Osteoblast (primary cell): ENCODE data around the gene CTU2. TPM values are rescaled to one million over a fixed set of nuclear protein-coding genes. Genes with fewer than 3 reads are reported as not detected.
A peak's percentile ranks its signal among the peaks of the same experiment; 100 is the strongest.

Experiments used
- DNase-seq: peaks from one replicate; pipeline ENCODE4 v3.0.0; 2011; ENCODE audit warnings: low spot score, mixed read lengths; ENCODE audit not compliant: insufficient read length; ENCODE audit errors: missing footprints
- H2AFZ ChIP-seq: 2 replicates; pipeline ENCODE4 v1.6.0; 2011; ENCODE audit warnings: mild to moderate bottlenecking, low read length
- H3K27ac ChIP-seq: 2 replicates; pipeline ENCODE4 v1.5.1; 2011; ENCODE audit warnings: mild to moderate bottlenecking, low read depth, low read length, moderate library complexity
- H3K27me3 ChIP-seq: 2 replicates; pipeline ENCODE4 v1.6.0; 2012; ENCODE audit warnings: mild to moderate bottlenecking, control low read depth, inconsistent platforms, low read length, moderate library complexity; ENCODE audit not compliant: insufficient read depth
- H3K36me3 ChIP-seq: 2 replicates; pipeline ENCODE4 v1.5.1; 2011; ENCODE audit warnings: mild to moderate bottlenecking, low read length, control low read depth, moderate library complexity; ENCODE audit not compliant: insufficient read depth
- H3K4me1 ChIP-seq: 2 replicates; pipeline ENCODE4 v1.5.1; 2011; ENCODE audit warnings: mild to moderate bottlenecking, low read length, control low read depth, moderate library complexity; ENCODE audit not compliant: insufficient read depth
- H3K4me2 ChIP-seq: 2 replicates; pipeline ENCODE4 v1.6.0; 2011; ENCODE audit warnings: mild to moderate bottlenecking, low read length; ENCODE audit not compliant: insufficient read depth
- H3K4me3 ChIP-seq: fragments of 200-600 bp; sonication (generic); 3 replicates; pipeline ENCODE4 v1.5.1; 2012; ENCODE audit warnings: mild to moderate bottlenecking, low read length, inconsistent platforms; ENCODE audit not compliant: insufficient read depth
- H3K79me2 ChIP-seq: 2 replicates; pipeline ENCODE4 v1.6.0; 2012; ENCODE audit warnings: mild to moderate bottlenecking, low read length, control low read depth, inconsistent platforms; ENCODE audit not compliant: insufficient read depth
- H3K9me3 ChIP-seq: 2 replicates; pipeline ENCODE4 v1.5.1; 2011; ENCODE audit warnings: low read depth, low read length, control low read depth
- H4K20me1 ChIP-seq: 2 replicates; pipeline ENCODE4 v1.6.0; 2012; ENCODE audit warnings: mild to moderate bottlenecking, low read length, control low read depth; ENCODE audit not compliant: insufficient read depth
- total RNA-seq: library from RNA; depleted of rRNA; stranded (reverse); fragments of >200 nt; gene quantifications from 2 replicates; pipeline ENCODE4 v1.2.3, GENCODE V29; 2012
- TF ChIP-seq, protein P1 (sequence below): IDR thresholded peaks from 2 replicates; pipeline ENCODE4 v1.5.1; 2011; ENCODE audit warnings: mild to moderate bottlenecking, low read depth, low read length, moderate library complexity; ENCODE audit errors: extremely low read depth

The CTU2 gene
- total RNA-seq, 1 donor, result 14.8 TPM

- Histone ChIP-seq H3K4me3 (no peak overlapping the region), H2AFZ (no peak overlapping the region), H3K4me1 (peaks cover 22% of the 10 kb centered on the region), H3K9me3 (no peaks in the 10 kb centered on the region), H4K20me1 (no peaks in the 10 kb centered on the region), H3K27ac (no peak overlapping the region), H3K4me2 (no peak overlapping the region), H3K79me2 (no peaks in the 10 kb centered on the region), H3K27me3 (peaks cover 10% of the 10 kb centered on the region), H3K36me3 (no peaks in the 10 kb centered on the region)
- DNase-seq, result peak; percentile 90
- TF ChIP-seq, protein P1, sequence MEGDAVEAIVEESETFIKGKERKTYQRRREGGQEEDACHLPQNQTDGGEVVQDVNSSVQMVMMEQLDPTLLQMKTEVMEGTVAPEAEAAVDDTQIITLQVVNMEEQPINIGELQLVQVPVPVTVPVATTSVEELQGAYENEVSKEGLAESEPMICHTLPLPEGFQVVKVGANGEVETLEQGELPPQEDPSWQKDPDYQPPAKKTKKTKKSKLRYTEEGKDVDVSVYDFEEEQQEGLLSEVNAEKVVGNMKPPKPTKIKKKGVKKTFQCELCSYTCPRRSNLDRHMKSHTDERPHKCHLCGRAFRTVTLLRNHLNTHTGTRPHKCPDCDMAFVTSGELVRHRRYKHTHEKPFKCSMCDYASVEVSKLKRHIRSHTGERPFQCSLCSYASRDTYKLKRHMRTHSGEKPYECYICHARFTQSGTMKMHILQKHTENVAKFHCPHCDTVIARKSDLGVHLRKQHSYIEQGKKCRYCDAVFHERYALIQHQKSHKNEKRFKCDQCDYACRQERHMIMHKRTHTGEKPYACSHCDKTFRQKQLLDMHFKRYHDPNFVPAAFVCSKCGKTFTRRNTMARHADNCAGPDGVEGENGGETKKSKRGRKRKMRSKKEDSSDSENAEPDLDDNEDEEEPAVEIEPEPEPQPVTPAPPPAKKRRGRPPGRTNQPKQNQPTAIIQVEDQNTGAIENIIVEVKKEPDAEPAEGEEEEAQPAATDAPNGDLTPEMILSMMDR, result no peak
Measured at GRCh38 chr16:88688013-88688778, 18.1 kb upstream of the CTU2 start.

DNA sequence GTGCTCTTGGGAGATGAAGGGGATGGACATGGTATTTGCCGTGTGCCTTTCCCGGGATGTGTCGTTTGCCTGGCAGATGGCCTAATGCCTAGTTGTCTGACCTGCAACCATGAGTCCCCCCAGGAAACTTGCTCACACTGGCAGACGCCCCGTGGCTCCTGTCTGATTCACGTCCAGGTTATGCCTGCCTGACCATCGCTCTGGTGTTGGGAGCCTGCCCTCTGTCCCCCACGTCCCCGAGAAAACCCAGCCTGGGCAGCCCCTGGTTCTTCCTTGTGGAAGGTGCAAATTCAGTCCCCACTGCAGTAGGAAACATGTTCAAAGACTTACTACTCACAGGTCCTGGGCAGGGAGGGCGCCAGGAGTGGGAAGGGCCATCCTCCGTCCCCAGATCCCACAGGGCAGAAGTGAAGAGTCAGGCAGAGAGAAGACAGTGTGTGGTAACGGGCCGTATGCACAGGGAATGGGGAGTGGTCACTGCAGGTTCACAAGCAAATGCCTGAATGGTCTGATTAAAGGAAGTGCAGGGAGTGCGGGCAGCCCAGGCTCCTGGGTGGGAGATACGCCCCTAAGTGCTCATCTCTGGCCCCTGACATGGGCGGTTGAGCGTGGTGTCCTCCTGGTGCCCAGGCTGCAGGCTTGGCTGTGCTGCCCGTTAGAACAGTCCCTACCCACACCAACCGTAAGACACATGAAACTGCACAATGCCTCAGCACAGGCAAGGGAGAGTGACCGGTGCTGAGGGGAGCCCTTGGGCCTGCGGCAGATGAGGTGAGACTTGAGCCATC lies 15.8 kb upstream of the CTU2 start:
- H3K27ac ChIP-seq, result no peak overlapping the region
- H3K4me1 ChIP-seq, result peaks cover 13% of the 10 kb centered on the region
- H3K4me3 ChIP-seq, result no peak overlapping the region
- H2AFZ ChIP-seq, result no peak overlapping the region
- peaks cover 10% of the 10 kb centered on the region for H3K27me3 ChIP-seq
- H3K79me2 ChIP-seq, result no peaks in the 10 kb centered on the region
- H3K4me2 ChIP-seq, result no peak overlapping the region
- TF ChIP-seq, protein P1, result no peak
- no peaks in the 10 kb centered on the region for H3K36me3 ChIP-seq
- H3K9me3 ChIP-seq, result no peaks in the 10 kb centered on the region
- H4K20me1 ChIP-seq, result no peaks in the 10 kb centered on the region
- peak; percentile 90 for DNase-seq

DNA sequence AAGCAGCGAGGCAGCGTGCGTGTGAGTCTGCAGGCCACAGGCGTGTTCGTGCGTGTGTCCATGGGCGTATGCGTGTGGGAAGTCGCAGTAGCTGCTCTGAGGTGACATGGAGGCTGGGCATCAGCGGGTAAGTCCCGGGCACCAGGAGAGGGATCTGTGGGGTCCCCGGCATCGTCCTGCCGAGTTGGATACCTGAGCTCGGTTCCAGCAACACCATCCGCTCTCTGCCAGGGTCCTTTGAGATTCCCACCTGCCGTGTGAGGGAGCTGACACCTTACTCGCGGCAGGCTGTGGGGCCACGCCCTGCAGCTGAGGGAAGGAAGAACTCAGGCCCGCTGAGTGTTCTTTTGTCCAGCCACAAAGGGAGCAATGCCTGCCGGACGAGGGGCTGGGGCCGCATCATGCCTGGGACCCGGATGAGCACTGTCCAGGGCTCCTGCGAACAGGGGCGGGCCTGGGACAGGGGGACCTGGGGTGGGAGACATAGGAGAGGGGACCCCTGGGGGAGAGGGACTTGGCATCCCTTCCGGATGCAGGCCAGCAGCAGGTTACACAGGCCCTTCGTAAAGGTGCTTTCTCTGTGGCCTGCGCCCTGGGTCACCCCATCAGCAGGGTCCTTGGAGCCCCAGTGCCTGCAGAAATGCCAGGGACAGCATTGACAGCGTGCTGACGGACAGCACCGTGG lies 15.0 kb upstream of the CTU2 start:
- H4K20me1 ChIP-seq, result no peaks in the 10 kb centered on the region
- TF ChIP-seq, protein P1, result no peak
- H3K79me2 ChIP-seq, result no peaks in the 10 kb centered on the region
- DNase-seq, result peak; percentile 87
- peaks cover 10% of the 10 kb centered on the region for H3K27me3 ChIP-seq
- H3K9me3 ChIP-seq, result no peaks in the 10 kb centered on the region
- H3K4me3 ChIP-seq, result no peak overlapping the region
- no peak overlapping the region for H3K4me2 ChIP-seq
- no peak overlapping the region for H3K27ac ChIP-seq
- peaks cover 7% of the 10 kb centered on the region for H3K4me1 ChIP-seq
- H2AFZ ChIP-seq, result no peak overlapping the region
- H3K36me3 ChIP-seq, result no peaks in the 10 kb centered on the region
